Choroid plexus epithelial cell (primary cell): ENCODE data around the gene FREM1.

ENCODE experiments used
- DNase-seq: peaks from one replicate; pipeline ENCODE4 v3.0.0-alpha.2; 2010; ENCODE audit warnings: low read depth
- H3K4me3 ChIP-seq: 2 replicates; pipeline ENCODE4 v1.5.1; 2011; ENCODE audit warnings: low read depth, mild to moderate bottlenecking, control low read depth, low read length, moderate library complexity
- TF ChIP-seq, protein P1 (sequence below): conservative IDR thresholded peaks from 2 replicates; pipeline ENCODE4 v1.5.1; 2011; ENCODE audit warnings: low read depth, mild to moderate bottlenecking, control low read depth, inconsistent platforms, low read length, moderate library complexity

FREM1 gene

DNA sequence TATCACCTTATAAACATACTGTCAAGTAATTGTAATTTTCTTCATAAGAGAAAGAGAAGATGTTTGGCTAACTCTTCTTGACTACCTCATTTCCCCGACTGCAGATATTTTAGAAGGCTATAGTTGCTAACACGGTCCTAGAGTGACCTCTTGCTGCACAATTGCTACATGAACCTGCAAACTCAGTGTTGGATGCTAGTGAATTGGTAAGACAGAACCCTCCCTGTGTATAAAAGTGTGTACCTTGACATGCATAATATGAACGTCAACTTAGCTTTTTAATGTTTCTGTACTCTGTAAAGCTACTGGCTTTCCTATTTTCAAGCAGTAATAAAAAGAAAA lies 141.0 kb downstream of the FREM1 start:
- TF ChIP-seq, protein P1, sequence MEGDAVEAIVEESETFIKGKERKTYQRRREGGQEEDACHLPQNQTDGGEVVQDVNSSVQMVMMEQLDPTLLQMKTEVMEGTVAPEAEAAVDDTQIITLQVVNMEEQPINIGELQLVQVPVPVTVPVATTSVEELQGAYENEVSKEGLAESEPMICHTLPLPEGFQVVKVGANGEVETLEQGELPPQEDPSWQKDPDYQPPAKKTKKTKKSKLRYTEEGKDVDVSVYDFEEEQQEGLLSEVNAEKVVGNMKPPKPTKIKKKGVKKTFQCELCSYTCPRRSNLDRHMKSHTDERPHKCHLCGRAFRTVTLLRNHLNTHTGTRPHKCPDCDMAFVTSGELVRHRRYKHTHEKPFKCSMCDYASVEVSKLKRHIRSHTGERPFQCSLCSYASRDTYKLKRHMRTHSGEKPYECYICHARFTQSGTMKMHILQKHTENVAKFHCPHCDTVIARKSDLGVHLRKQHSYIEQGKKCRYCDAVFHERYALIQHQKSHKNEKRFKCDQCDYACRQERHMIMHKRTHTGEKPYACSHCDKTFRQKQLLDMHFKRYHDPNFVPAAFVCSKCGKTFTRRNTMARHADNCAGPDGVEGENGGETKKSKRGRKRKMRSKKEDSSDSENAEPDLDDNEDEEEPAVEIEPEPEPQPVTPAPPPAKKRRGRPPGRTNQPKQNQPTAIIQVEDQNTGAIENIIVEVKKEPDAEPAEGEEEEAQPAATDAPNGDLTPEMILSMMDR, result peak; percentile 38
- DNase-seq, result peak; percentile 52
- no peak overlapping the region for H3K4me3 ChIP-seq

DNA sequence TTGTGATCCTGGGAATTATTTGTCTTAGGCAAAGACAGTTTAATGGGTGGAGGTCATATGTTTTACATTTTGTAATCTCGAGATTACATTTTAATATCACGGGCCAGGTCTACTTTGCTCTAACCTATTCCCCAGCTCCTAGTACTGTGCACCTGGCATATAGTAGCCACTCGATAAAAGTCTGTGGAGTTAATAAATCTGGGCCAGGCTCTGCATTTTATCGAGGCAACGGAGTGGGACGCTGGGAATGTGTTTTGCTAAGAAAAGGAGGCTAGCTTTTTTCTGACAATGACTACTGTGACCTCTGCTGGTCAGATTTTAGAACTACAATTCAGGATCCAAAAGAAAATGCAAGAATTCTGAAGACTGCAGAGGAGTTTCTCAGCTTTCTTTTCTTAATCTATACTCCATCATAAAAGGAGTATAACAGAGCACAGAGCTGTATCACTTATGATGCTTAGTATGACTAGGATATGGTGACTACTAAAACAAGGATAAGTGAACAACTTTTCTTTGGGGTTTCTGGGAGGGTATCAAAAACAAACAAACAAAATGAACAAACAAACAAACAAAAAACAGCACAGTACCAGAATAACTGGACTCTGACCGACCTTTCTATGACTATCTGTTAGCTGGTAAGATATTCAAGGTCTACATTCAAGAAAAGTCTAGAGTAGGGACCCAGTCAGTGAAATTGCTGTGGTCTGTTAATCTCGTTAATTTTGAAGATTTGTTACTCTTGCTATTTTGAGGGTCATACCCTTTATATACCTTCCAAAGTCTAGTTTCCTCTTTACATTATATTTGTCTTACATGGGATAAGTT lies 141.6 kb downstream of the FREM1 start:
- no peak overlapping the region for H3K4me3 ChIP-seq
- peak; percentile 77 for DNase-seq
- TF ChIP-seq, protein P1, result peak; percentile 67

DNA sequence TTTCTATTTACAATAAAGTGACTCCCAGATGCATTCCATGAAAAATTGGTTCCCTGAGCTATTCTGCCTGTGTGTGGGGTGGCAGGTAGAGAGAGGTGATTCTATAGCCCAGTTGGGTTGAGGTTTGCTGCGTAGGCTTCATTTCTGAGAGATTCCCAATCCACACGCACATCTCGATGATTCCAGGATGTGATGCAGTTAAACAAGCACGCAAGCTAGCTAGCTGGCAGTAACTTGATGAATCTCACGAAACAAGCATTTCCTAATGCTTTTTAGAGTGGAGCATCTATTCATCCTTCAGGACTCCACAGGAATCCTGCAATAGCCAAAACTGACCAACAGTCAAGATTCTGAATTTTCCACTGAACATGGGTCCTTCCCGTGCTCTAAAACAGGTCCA lies 143.9 kb downstream of the FREM1 start:
- DNase-seq, result no peak
- TF ChIP-seq, protein P1, result no peak
- H3K4me3 ChIP-seq, result no peak overlapping the region

DNA sequence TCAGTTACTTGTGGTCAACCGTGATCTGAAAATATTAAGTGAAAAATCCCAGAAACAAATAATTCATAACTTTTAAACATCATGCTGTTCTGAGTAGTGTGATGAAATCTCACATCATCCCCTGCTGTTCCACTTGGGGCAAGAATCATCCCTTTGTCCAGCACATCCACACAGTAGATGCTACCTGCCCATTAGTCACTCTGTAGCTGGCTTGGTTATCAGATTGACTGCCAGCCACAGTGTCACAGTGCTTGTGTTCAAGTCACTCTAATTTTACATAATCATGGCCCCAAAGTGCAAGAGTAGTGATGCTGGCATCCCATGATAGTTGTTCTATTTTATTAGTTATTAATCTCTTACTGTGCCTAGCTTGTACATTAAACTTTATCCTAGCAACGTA lies 148.6 kb downstream of the FREM1 start:
- DNase-seq, result no peak
- TF ChIP-seq, protein P1, result no peak
- no peak overlapping the region for H3K4me3 ChIP-seq

DNA sequence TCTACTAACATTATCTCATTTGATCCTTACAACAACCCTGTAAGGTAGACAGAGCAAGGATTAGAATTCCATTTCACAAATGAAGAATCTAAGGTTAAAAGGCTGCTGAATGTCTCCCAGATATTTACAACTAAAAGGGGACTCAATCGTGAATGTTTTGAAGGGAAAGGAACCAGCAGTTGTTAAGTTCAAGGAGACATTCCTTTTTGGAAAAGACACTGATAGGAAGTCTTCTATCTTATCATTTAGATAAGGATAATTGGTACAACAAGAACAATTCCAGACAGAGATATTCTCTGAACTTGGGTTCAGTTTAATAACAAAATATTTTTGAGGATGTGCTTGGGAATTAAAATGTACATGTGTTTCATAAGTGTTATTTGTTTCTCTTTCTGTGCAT lies 150.2 kb downstream of the FREM1 start:
- no peak for DNase-seq
- no peak overlapping the region for H3K4me3 ChIP-seq
- TF ChIP-seq, protein P1, result no peak

DNA sequence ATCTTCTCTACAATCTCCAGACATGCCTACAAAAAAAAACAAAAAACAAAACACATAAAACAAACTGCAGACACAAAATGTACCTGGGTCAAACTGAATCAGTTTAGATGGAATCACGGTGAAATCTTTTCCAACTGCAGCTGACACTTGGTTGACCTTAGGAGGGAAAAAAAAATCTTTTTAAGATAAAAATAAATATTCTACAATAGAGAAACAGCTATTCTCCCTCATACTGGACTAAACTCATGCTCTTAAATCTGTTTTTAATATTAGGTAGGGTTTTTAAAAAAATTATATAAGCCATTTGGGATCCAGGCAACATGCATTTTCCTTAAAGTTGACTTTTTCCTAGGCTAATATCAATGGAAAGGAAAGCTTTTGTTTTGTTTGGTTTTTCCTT lies 153.9 kb downstream of the FREM1 start:
- no peak for DNase-seq
- TF ChIP-seq, protein P1, result no peak
- H3K4me3 ChIP-seq, result no peak overlapping the region

DNA sequence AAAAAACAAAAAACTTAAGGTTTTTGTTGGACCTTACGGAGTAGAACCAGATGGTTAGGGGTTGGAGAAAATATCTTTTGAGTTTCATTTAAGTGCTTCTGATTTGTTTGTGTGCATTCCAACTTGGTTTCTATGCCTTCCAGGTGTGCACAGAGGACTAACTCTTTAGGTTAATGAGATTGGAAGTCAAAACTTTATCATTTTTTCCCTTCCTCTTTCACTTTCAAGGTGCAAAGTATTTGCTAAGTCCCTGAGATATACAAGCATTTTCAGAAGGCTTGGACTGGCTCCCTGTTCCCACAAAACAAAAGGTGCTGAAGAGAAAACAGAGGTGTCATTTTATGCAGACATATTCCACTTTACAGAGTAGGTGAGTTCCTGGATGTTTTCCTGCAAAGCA lies 157.4 kb downstream of the FREM1 start:
- no peak overlapping the region for H3K4me3 ChIP-seq
- TF ChIP-seq, protein P1, result no peak
- DNase-seq, result no peak
